HG03342 (cell line): ENCODE measurements around the gene AHCYL1.

Experiments
- ATAC-seq: cut with Tn5 transposase; IDR thresholded peaks from one replicate; pipeline ENCODE4 v1.9.1; 2021; ENCODE audit warnings: mild to moderate bottlenecking, moderate library complexity; ENCODE audit not compliant: unreplicated experiment

The AHCYL1 gene

GRCh38 chr1:110059133-110059863 lies 74.7 kb downstream of the AHCYL1 start:
- no peak for ATAC-seq

DNA sequence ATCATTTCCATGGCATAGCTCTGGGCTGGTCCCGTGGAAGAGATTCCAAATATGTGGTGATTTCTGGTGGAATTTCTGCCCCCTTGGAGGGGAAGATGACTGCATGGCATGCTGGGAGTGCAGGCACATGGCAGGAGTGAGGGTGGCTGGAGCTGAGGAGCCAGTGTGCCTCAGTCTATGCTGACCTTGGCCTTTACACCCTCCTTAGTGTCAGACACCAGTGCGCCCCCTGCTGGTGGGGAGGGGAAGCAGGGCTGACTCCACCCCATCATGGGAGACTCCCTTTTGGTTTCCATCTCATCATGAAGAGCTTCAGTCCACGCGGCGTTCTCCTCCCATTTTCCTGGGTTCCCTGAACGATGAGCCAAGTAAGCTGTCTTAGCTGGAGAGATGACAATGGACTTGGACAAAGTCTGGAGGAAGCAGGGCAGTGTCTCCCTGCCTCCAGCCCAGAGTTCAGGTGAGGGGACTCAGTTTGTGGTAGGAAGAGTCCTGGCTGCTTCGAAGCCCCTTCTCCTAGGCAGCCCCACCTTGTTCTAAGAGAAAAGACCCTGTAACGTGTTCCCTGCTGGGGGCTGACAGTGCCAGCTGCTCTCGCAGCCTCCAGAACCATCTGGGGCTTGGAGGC lies 75.6 kb downstream of the AHCYL1 start:
- no peak for ATAC-seq

GRCh38 chr1:110060662-110061060 lies 76.1 kb downstream of the AHCYL1 start:
- ATAC-seq: no peak

GRCh38 chr1:110061341-110061740 lies 76.8 kb downstream of the AHCYL1 start:
- ATAC-seq: no peak

DNA sequence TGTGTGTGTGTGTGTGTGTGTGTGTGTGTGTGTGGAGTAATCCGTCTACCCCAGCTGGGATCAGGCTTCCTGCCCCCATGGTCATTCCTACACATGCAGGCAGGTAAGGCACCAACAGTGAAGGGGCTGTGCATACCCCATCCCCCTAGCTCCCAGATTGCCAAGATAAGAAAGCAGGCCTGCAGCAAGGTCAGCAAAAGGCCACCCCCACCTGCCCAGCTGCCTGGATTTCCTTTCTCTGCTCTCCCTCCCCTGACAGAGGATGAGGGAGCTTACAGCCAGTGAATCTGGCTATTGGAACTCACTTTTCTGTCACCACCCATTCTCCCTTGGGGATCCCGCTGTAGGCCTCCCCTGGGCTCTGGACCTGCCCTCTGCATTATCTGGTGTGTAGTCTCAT lies 78.0 kb downstream of the AHCYL1 start:
- ATAC-seq: no peak

DNA sequence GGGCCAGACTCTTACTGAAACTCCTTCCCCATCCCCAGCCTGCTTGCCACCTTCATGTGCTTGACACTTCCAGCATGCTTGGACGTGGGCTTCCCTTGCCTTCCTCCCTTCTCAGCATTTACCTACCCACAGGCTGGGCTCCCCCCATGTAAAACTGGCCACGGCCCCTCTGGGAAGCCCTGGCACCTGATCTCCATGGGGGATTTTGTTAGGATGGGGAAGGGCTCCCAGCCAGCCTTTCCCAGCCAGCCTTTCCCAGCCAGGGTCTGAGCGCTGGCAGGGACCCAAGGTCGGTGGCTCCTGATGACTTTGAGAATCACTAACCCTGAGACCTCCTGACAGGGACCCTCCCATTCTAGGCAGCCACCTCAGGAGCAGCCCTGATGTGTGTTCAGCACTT lies 79.2 kb downstream of the AHCYL1 start:
- no peak for ATAC-seq

- ATAC-seq: no peak
Measured at GRCh38 chr1:110064576-110065337, 80.2 kb downstream of the AHCYL1 start.

- ATAC-seq: no peak
Measured at GRCh38 chr1:110065841-110066240, 81.3 kb downstream of the AHCYL1 start.

- no peak for ATAC-seq
Measured at GRCh38 chr1:110067479-110067892, 82.9 kb downstream of the AHCYL1 start.

DNA sequence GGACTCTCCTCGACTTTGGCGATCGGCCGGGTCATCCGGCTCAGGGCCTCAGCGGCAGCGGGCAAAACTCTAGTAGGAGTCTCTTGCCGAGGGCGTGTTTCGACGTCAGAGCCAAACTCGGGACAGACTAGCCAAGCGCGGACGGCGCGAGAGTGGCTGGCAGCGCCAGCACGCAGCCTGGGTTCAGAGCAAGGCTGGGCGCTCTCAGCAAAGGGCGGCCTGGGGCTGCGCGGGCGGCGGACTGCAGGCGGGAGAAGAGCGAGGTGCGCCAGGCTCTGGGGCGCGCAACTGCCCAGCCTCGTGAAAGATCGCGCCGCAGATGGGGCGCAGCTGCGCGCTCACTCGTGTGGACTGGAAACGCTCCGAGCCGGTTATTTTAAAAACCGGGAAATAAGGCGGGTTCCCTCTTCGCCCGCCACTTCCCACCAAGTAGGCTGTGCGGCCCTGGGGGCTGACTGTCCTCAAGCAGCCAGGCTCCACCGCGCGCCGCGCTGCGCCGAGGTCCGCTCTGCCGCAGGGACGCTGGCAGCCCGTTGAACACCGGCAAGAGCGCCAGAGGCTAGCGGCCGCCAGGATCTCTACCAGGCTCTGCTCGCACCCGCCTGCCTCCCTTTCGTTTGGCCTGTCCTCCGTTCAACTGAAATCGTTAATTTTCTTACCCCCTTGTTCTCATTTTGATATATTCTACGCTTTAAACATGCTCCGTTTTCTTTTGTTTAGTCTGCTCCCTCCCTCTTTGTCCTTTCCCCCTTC lies 83.5 kb downstream of the AHCYL1 start:
- ATAC-seq: no peak

DNA sequence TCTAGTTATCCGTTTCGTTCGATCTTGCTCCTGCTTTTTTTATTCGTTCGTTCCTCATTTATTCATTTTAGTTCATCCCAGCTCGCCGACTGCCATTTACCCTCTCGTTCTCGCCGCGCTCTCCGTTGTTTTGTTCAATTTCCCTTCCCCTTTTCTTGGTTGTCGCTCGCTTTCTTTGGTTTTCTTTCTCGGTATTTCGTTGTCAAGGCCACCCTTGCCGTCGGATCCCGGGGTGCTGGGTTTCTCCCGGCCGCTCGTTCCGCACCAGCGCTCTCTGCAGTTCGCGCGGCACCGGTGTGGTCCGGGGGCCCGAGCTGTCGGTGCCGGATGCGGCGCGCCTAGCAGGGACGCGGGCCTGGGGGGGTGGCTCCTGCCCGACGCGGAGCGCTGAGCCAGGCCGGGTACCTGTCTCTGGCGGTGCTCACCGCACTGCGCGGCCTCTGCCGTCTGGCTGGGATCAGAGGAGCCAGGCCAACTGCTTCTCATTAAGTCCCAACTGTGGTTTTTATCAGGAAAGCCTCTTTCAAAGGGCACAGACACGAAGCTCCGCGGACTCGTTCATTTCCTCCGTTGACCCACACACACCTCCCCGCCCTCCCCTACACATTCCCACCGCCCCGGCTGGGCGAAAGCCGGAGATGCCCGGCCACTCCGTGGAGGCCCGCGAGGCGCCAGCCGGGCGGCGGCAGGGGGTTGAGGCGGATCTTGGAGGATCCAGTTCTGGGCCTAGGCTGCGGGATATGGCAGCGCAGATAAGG lies 84.3 kb downstream of the AHCYL1 start:
- no peak for ATAC-seq

DNA sequence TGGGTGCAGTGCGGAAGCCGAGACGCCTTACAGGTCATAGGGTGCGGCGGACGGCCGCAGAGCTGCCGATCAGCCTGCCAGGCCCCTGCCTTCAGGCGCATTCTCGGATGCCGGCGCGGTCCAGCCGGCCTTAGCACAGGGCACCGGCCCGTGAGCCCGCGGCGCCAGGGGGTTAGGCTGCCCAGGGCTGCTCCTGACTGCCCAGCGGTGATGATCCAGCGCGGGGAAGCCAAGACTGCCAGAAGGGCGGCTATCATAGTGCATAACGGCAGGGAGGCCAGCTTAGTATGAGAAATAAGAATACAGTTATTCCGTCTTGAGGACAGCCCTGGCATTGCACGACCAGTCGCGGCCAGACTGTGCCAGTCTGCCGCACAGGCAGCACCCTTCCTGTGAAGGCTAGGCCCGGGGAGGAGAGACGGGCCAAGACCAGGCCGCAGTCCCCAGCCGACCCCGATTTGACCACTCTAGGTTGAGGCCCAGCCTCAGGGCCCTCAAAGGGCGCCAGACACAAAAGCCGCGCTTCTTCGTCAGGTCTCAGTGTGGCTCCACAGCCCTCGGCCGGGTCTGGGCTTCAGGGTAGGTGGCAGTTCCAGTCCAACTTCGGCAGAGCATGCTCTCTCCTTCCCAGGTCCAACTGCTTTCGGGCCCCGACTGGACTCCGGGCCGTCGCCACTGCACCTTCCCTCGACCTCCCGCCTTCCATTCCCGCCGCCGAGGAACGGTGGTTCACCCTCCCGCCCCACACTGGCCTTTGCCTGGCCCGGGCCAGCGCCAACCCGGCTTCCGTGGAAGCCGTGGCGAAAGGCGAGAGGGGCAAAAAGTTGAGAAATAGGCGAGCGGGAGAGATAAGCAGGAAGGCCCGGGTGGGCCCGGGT lies 85.1 kb downstream of the AHCYL1 start:
- ATAC-seq: no peak

- no peak for ATAC-seq
Measured at GRCh38 chr1:110070282-110070669, 85.7 kb downstream of the AHCYL1 start.

- ATAC-seq: no peak
Measured at GRCh38 chr1:110070671-110071242, 86.2 kb downstream of the AHCYL1 start, which contains the start of gene ALX3. Gene ALX3 (minus strand): TSS chr1:110070672. CDS start chr1:110070612, 60 bp downstream.
